HG03432 (cell line): ENCODE results near the gene C5AR2.
"Not testable (repeated sequence)": the region's sequence is repeated elsewhere in the genome, so short reads cannot be mapped to it uniquely, and the experiment has no call there.

Experiments used
- ATAC-seq: cut with Tn5 transposase; IDR thresholded peaks from one replicate; pipeline ENCODE4 v1.9.1; 2021; ENCODE audit warnings: mild to moderate bottlenecking, moderate library complexity; ENCODE audit not compliant: unreplicated experiment

Gene C5AR2

GRCh38 chr19:47331931-47332547 lies at the start of gene C5AR2:
TSS of gene C5AR2 (plus strand) at chr19:47332175. CDS start at chr19:47340800, 8,625 bp downstream.
- no peak for ATAC-seq

DNA sequence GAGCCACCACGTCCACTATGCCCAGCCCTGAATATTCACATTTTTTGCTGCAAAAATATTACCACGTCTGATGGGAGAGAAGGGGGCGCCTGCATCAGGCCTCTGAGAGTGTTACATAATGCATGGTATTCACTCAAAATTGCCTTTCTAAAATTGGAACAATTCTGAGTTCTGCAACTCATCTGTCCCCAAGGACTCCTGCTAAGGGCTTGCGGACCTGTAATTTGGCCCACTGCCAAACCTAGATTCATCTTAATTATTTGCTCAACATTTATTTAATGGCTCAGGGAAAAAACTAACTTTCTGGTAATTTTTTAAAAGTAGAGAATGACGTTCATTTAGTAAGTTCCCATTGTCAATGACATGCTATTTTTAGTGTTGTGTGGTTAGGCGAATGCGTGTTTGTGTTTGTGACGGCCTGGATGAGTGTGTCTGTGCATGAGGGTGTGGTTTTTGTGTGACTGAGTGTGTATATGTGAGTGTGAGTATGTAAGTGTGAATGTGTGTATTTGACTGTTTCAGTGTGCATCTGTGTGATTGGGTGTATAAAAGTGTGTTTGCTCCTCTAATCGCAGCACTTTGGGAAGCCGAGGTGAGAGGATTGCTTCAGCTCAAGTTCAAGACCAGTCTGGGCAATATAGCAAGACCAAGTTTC lies 48.4 kb upstream of the C5AR2 start:
- ATAC-seq, result no peak

DNA sequence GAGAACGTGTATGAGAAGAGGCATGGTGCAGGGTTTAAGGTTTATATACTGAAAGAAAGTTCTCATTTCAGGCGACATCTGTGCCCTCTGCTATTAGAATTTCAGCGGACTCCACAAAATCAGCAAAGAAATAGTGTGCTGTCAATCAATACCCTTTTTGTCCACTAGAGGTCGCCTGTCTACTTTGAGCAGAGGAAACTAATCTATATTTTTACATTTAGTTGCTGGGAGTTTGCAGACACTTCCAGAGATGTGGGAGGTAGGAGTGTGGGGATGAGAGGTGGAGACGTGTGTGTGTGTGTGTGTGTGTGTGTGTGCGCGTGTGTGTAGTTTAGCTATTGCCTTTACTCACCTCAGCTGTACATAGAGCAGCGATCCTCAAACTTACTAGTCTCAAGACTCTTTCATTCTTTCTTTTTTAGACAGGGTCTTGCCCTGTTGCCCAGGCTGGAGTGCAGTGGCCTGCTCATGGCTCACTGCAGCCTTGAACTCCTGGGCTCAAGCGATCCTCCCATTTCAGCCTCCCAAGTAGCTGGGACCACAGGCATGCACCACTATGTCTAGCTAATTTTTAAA lies 47.6 kb upstream of the C5AR2 start:
- no peak for ATAC-seq

DNA sequence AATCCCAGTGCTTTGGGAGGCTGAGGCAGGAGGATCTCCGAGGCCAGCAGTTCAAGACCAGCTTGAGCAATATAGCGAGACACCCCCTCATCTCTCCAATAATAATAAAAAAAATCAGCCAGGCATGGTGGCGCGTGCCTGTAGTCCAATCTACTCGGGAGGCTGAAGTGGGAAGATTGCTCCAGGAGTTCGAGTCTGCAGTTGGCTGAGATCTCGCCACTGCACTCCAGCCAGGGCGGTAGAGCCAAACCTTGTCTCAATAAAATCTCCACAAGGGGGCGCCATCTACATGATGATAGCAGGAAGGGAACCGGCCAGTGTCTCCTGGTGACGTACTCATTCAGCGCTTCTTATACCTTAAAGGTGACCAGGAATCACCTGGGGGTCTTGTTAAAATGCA lies 35.9 kb upstream of the C5AR2 start:
- no peak for ATAC-seq

DNA sequence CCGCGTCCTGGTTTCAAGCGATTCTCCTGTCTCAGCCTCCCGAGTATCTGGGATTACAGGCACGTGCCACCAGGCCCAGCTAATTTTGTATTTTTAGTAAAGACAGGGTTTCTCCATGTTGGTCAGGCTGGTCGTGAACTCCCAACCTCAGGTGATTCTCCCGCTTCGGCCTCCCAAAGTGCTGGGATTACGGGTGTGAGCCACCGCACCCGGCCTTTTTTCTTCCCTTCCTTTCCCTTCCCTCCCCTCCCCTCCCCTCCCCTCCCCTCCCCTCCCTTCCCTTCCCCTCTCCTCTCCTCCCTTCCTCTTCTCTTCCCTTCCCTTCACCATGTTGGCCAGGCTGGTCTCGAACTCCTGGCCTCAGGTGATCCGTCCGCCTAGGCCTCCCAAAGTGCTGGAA lies 31.1 kb upstream of the C5AR2 start:
- not testable (repeated sequence) for ATAC-seq

DNA sequence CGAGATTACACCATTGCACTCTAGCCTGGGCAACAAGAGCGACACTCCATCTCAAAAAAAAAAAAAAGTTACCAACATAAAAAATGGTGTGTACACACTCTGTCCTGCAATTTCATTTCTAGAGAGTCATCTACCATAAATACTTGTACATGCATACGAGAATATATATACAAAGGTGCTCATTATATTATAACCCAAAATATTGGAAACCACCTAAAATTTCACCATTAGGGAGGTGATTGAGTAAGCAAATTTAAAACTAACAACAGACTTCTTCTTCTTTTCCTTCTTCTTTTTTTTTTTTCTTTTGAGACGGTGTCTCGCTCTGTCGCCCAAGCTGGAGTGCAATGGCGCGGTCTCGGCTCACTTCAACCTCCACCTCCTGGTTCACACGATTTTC lies 29.7 kb upstream of the C5AR2 start:
- no peak for ATAC-seq

GRCh38 chr19:47303966-47304365 lies 28.0 kb upstream of the C5AR2 start:
- no peak for ATAC-seq

DNA sequence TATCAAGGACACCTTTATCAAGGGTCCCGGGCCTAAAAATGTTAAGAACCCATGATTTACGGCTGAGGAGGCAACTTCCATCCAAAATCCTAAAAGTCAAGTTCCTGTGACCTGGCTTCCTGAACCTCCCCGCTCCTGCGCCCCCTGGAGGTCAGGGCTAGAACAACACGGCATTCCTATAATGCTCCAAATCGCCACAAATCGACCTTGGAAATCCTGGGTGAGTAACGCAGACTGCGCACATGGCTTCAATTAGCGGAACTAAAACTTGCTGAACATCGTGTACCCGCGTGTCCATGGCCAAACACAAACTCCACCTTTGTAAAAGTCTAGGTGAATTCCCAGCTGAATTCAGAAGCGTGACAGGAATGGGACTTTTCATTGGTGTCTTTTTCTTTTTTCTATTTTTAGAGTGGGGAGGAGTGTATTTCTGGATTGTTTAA lies 26.6 kb upstream of the C5AR2 start:
- no peak for ATAC-seq

DNA sequence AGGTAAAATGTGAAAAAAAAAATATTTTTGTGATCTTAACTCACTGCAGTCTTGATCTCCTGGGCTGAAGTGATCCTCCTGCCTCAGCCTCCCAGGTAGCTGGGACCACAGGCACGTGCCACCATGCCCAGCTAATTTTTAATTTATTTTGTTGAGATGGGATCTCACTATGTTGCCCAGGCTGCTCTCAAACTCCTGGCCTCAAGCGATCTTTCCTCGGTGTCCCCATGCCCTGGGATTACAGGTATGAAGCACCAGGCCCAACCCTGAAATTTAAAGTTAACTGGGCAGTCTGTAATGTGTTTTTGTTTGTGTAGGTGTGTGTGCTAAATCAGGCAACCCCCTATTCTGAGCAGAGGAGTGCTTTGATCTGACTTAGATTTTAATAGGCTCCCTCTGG lies 25.7 kb upstream of the C5AR2 start:
- no peak for ATAC-seq

- no peak for ATAC-seq
These were observed 22.9 kb upstream of the C5AR2 start for GRCh38 chr19:47309038-47309437.

DNA sequence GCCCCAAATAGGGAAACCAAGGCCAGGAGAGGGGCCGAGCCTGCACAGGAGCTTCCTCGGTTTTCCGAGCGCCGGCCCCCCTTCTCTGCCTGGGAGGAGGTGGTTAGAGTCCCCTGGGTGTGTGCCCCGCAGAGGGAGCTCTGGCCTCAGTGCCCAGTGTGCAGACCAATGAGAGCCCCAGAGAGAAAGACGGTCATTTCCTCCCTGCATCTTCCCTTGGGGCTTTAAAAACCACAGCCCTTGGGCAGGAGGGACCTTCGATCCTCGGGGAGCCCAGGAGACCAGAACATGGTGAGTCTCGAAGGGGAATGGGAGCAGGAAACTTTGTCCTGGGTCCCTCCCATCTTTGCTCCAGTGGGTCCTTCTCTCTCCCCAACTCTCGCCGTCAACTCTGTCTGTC lies 22.4 kb upstream of the C5AR2 start, which contains the start of gene C5AR1:
Gene C5AR1 (plus strand): TSS at position 254 of the 400 bp plus-strand sequence. CDS start 35 bp downstream, at position 289.
- ATAC-seq, result no peak

- ATAC-seq, result no peak
These were observed 21.7 kb upstream of the C5AR2 start for GRCh38 chr19:47310323-47310722.

DNA sequence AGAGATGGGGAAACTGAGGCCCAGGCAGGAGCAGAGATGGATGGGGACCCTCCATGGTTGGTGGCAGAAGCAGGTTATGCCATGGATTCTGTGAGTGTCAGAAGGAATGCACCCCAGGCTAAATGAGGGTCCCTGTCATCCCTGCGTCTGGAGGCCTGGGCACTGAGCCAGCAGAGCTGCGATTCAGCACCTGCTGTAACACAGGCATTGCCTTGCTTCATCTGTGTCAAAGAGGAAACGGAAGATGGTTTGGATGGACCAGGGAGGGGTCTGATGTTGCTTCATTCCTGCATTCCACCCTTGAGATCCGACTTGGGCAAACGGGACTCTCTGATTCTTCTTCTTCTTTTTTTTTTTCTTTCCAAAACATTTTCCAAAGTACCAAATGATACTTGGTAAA lies 21.2 kb upstream of the C5AR2 start:
- ATAC-seq, result no peak

- ATAC-seq, result no peak
These were observed 19.5 kb upstream of the C5AR2 start for GRCh38 chr19:47312366-47313006.

GRCh38 chr19:47313754-47314295 lies 18.1 kb upstream of the C5AR2 start:
- ATAC-seq, result no peak

DNA sequence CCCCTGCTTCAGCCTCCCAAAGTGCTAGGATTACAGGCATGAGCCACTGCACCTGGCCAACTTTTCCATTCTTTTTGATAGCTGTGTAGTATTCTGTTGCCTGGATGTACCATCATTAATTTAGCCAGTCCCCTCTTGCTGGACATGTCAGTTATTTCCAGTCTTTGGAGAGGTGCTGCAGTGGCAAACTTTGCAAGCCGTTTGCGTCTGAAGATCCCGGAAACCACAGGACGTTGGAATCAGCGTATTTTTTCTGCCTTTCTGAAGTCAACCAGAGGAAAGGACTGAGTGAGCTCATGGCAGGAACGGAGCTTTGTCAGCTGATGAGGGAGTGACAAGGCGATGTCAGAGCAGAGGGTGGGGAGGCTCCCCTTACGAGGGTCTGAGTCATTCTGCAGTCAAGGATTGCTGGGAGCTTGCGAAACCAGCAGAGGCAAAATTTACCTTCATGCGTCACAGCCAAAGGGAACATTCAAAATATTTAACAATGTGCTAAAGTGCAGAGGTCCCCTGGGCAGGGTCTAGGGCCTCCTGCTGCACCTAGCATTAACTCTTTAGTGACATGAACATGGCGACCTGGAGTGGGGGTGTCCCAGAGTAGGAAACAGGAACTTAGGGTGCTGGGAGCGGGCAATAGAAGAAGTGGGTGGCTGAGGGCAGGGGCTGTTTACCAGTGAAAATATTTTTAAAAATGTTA lies 16.7 kb upstream of the C5AR2 start:
- ATAC-seq, result no peak

DNA sequence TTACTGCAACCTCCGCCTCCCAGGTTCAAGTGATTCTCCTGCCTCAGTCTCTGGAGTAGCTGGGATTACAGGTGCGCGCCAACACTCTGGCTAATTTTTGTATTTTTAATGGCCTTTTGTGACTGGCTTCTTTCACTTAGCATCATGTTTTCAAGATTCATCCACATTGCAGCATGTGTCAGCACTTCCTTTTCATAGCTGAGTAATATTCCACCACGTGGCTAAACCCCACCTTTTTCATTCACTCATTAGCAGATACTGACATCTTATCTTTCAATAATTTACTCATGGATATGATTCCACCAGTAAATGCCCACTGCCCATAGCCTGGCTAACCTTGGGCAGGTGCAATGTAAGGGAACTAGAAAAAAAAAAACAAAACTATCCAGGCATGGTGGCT lies 15.5 kb upstream of the C5AR2 start:
- ATAC-seq, result no peak

- ATAC-seq, result no peak
These were observed 11.8 kb upstream of the C5AR2 start for GRCh38 chr19:47319923-47320871.

- ATAC-seq, result no peak
These were observed 10.3 kb upstream of the C5AR2 start for GRCh38 chr19:47321630-47322029.

DNA sequence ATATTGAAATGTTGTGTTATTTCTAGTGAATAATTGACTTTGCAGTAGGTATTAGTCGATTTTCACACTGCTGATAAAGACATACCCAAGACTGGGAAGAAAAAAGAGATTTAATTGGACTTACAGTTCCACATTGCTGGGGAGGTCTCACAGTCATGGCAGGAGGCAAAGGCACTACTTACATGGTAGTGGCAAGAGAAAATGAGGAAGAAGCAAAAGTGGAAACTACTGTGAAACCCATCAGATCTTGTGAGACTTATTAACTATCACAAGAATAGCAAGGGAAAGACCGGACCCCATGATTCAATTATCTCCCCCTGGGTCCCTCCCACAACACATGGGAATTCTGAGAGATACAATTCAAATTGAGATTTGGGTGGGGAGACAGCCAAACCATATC lies 9.9 kb upstream of the C5AR2 start:
- ATAC-seq, result no peak
